PC-9 (cell line): Measurements from ENCODE around the gene SCN1B.
"Not testable (repeated sequence)": the region's sequence is repeated elsewhere in the genome, so short reads cannot be mapped to it uniquely, and the experiment has no call there.

ENCODE experiments used
- EZH2 ChIP-seq: fragments of 200-600 bp; sonication (generic); IDR thresholded peaks from 2 replicates; pipeline ENCODE4 v1.8.0; 2017; ENCODE audit warnings: antibody characterized with exemption, low read depth
- TF ChIP-seq, protein P1 (sequence below): fragments of 200-600 bp; sonication (generic); conservative IDR thresholded peaks from 2 replicates; pipeline ENCODE4 v1.6.1; 2017; ENCODE audit warnings: mixed run types, antibody characterized with exemption, mild to moderate bottlenecking, moderate library complexity

- not testable (repeated sequence) for TF ChIP-seq EZH2
- TF ChIP-seq, protein P1, sequence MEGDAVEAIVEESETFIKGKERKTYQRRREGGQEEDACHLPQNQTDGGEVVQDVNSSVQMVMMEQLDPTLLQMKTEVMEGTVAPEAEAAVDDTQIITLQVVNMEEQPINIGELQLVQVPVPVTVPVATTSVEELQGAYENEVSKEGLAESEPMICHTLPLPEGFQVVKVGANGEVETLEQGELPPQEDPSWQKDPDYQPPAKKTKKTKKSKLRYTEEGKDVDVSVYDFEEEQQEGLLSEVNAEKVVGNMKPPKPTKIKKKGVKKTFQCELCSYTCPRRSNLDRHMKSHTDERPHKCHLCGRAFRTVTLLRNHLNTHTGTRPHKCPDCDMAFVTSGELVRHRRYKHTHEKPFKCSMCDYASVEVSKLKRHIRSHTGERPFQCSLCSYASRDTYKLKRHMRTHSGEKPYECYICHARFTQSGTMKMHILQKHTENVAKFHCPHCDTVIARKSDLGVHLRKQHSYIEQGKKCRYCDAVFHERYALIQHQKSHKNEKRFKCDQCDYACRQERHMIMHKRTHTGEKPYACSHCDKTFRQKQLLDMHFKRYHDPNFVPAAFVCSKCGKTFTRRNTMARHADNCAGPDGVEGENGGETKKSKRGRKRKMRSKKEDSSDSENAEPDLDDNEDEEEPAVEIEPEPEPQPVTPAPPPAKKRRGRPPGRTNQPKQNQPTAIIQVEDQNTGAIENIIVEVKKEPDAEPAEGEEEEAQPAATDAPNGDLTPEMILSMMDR = not testable (repeated sequence)
Measured at GRCh38 chr19:35051268-35051667, 21.0 kb downstream of the SCN1B start.
